ENCODE measurements around the gene CYFIP1.

CYFIP1 gene

GRCh38 chr15:22874256-22874655, 105.9 kb downstream of the CYFIP1 start:
- Histone ChIP-seq H3K4me3 (ENCODE audit: low read length) (no peak overlapping the region), H3K4me2 (ENCODE audit: low read length) (no peak overlapping the region), H2AFZ (ENCODE audit: low read depth, low read length) (no peak overlapping the region), H3K9ac (ENCODE audit: low read length) (no peak overlapping the region), H4K20me1 (ENCODE audit: insufficient read depth, low read length) (peaks cover 5% of the 10 kb centered on the region; the same call in 1 of the 2 replicates), H3K9me3 (ENCODE audit: insufficient read depth, low read length) (no peaks in the 10 kb centered on the region), H3K27me3 (ENCODE audit: low read depth, low read length) (no peaks in the 10 kb centered on the region), H3K4me1 (ENCODE audit: low read length) (no peaks in the 10 kb centered on the region), H3K79me2 (ENCODE audit: low read length) (no peaks in the 10 kb centered on the region), H3K27ac (ENCODE audit: low read length) (no peak overlapping the region), H3K36me3 (replicated peaks; ENCODE audit: low read depth, low read length) (peaks cover 27% of the 10 kb centered on the region)
- no peak for TF ChIP-seq EZH2phosphoT487 (IDR thresholded peaks at IDR 0.05; ENCODE audit: low read depth)
- no peak for TF ChIP-seq CTCF (IDR thresholded peaks at IDR 0.05; ENCODE audit: low read depth, low read length)

GRCh38 chr15:22873841-22874240, 106.3 kb downstream of the CYFIP1 start:
- Histone ChIP-seq H4K20me1 (ENCODE audit: insufficient read depth, low read length) (peaks cover 5% of the 10 kb centered on the region; the same call in 1 of the 2 replicates), H3K4me3 (ENCODE audit: low read length) (no peak overlapping the region), H3K36me3 (replicated peaks; ENCODE audit: low read depth, low read length) (peaks cover 30% of the 10 kb centered on the region), H3K9me3 (ENCODE audit: insufficient read depth, low read length) (no peaks in the 10 kb centered on the region), H3K27ac (ENCODE audit: low read length) (no peak overlapping the region), H3K4me1 (ENCODE audit: low read length) (no peaks in the 10 kb centered on the region), H3K9ac (ENCODE audit: low read length) (no peak overlapping the region), H3K27me3 (ENCODE audit: low read depth, low read length) (no peaks in the 10 kb centered on the region), H3K79me2 (ENCODE audit: low read length) (no peaks in the 10 kb centered on the region), H2AFZ (ENCODE audit: low read depth, low read length) (no peak overlapping the region), H3K4me2 (ENCODE audit: low read length) (no peak overlapping the region)
- TF ChIP-seq EZH2phosphoT487 (IDR thresholded peaks at IDR 0.05; ENCODE audit: low read depth) (no peak), CTCF (IDR thresholded peaks at IDR 0.05; ENCODE audit: low read depth, low read length) (no peak)

GRCh38 chr15:22872936-22873701, 107.0 kb downstream of the CYFIP1 start:
- H3K36me3 ChIP-seq (replicated peaks; ENCODE audit: low read depth, low read length): peaks cover 36% of the 10 kb centered on the region
- H3K4me3 ChIP-seq (ENCODE audit: low read length): no peak overlapping the region
- no peak overlapping the region for H3K9ac ChIP-seq (ENCODE audit: low read length)
- H3K9me3 ChIP-seq (ENCODE audit: insufficient read depth, low read length): no peaks in the 10 kb centered on the region
- TF ChIP-seq CTCF (IDR thresholded peaks at IDR 0.05; ENCODE audit: low read depth, low read length): no peak
- no peak for TF ChIP-seq EZH2phosphoT487 (IDR thresholded peaks at IDR 0.05; ENCODE audit: low read depth)
- no peaks in the 10 kb centered on the region for H3K27me3 ChIP-seq (ENCODE audit: low read depth, low read length)
- peaks cover 2% of the 10 kb centered on the region; the same call in 1 of the 2 replicates for H4K20me1 ChIP-seq (ENCODE audit: insufficient read depth, low read length)
- H3K4me2 ChIP-seq (ENCODE audit: low read length): no peak overlapping the region
- no peaks in the 10 kb centered on the region for H3K79me2 ChIP-seq (ENCODE audit: low read length)
- no peaks in the 10 kb centered on the region for H3K4me1 ChIP-seq (ENCODE audit: low read length)
- H3K27ac ChIP-seq (ENCODE audit: low read length): no peak overlapping the region
- no peak overlapping the region for H2AFZ ChIP-seq (ENCODE audit: low read depth, low read length)

GRCh38 chr15:22871481-22872086, 108.6 kb downstream of the CYFIP1 start:
- Histone ChIP-seq H3K27me3 (ENCODE audit: low read depth, low read length) (no peaks in the 10 kb centered on the region), H3K9ac (ENCODE audit: low read length) (no peak overlapping the region), H3K4me2 (ENCODE audit: low read length) (no peak overlapping the region), H3K36me3 (replicated peaks; ENCODE audit: low read depth, low read length) (peaks cover 51% of the 10 kb centered on the region), H3K4me3 (ENCODE audit: low read length) (no peak overlapping the region), H3K27ac (ENCODE audit: low read length) (no peak overlapping the region), H2AFZ (ENCODE audit: low read depth, low read length) (no peak overlapping the region), H3K4me1 (ENCODE audit: low read length) (no peaks in the 10 kb centered on the region), H4K20me1 (ENCODE audit: insufficient read depth, low read length) (no peaks in the 10 kb centered on the region; the same call in 1 of the 2 replicates), H3K9me3 (ENCODE audit: insufficient read depth, low read length) (no peaks in the 10 kb centered on the region), H3K79me2 (ENCODE audit: low read length) (no peaks in the 10 kb centered on the region)
- TF ChIP-seq CTCF (IDR thresholded peaks at IDR 0.05; ENCODE audit: low read depth, low read length) (no peak), EZH2phosphoT487 (IDR thresholded peaks at IDR 0.05; ENCODE audit: low read depth) (no peak)
